Astrocyte (in vitro differentiated cells and primary cell): ENCODE measurements around the gene GMDS. TPM values are rescaled to one million over a fixed set of nuclear protein-coding genes. Genes with fewer than 3 reads are reported as not detected.

Experiments
- DNase-seq: peaks from one replicate; pipeline ENCODE4 v3.0.0-alpha.2; 2010; ENCODE audit warnings: low read depth
- FAIRE-seq: peaks from 2 replicates; lab custom pipeline; 2011; peaks lifted over from hg19 to GRCh38; lab: Jason Lieb, UNC
- H2AFZ ChIP-seq: 2 replicates; pipeline ENCODE4 v1.6.0; 2012; ENCODE audit warnings: low read depth, low read length, inconsistent platforms
- H3K27ac ChIP-seq: 2 replicates; pipeline ENCODE4 v1.5.1; 2011; ENCODE audit warnings: low read depth, low read length, inconsistent platforms
- H3K27me3 ChIP-seq: 2 replicates; pipeline ENCODE4 v1.6.0; 2011; ENCODE audit warnings: low read length, inconsistent platforms; ENCODE audit not compliant: insufficient read depth
- H3K36me3 ChIP-seq: 2 replicates; pipeline ENCODE4 v1.5.1; 2011; ENCODE audit warnings: low read length, inconsistent platforms; ENCODE audit not compliant: insufficient read depth
- H3K4me1 ChIP-seq: 2 replicates; pipeline ENCODE4 v1.5.1; 2011; ENCODE audit warnings: low read length, inconsistent platforms; ENCODE audit not compliant: insufficient read depth
- H3K4me2 ChIP-seq: 2 replicates; pipeline ENCODE4 v1.6.0; 2012; ENCODE audit warnings: low read length, inconsistent platforms
- H3K4me3 ChIP-seq: 2 replicates; pipeline ENCODE4 v1.5.1; 2011; ENCODE audit warnings: low read depth, mild to moderate bottlenecking, low read length, inconsistent platforms; ENCODE audit not compliant: insufficient read depth
- H3K79me2 ChIP-seq: 2 replicates; pipeline ENCODE4 v1.6.0; 2012; ENCODE audit warnings: mild to moderate bottlenecking, low read length, inconsistent platforms; ENCODE audit not compliant: insufficient read depth
- H3K9ac ChIP-seq: 2 replicates; pipeline ENCODE4 v1.6.0; 2012; ENCODE audit warnings: mild to moderate bottlenecking, low read length, inconsistent platforms
- H3K9me3 ChIP-seq: 2 replicates; pipeline ENCODE4 v1.5.1; 2012; ENCODE audit warnings: low read depth, mild to moderate bottlenecking, low read length, inconsistent platforms; ENCODE audit not compliant: insufficient read depth
- H4K20me1 ChIP-seq: 2 replicates; pipeline ENCODE4 v1.6.0; 2012; ENCODE audit warnings: low read length, inconsistent platforms; ENCODE audit not compliant: insufficient read depth
- H3K27ac Mint-ChIP-seq: one replicate; pipeline ENCODE4 v1.8.0; 2021; ENCODE audit warnings: mild to moderate bottlenecking, mixed read lengths; ENCODE audit not compliant: unreplicated experiment
- H3K27me3 Mint-ChIP-seq: one replicate; pipeline ENCODE4 v1.8.0; 2021; ENCODE audit warnings: low read depth, mixed read lengths; ENCODE audit not compliant: unreplicated experiment
- H3K36me3 Mint-ChIP-seq: one replicate; pipeline ENCODE4 v1.8.0; 2021; ENCODE audit warnings: low read depth, mixed read lengths; ENCODE audit not compliant: unreplicated experiment
- H3K4me1 Mint-ChIP-seq: one replicate; pipeline ENCODE4 v1.8.0; 2021; ENCODE audit warnings: low read depth, mixed read lengths; ENCODE audit not compliant: unreplicated experiment
- H3K4me3 Mint-ChIP-seq: one replicate; pipeline ENCODE4 v1.8.0; 2021; ENCODE audit warnings: mild to moderate bottlenecking, moderate library complexity, mixed read lengths; ENCODE audit not compliant: unreplicated experiment
- H3K9me3 Mint-ChIP-seq: one replicate; pipeline ENCODE4 v1.8.0; 2021; ENCODE audit warnings: mild to moderate bottlenecking, mixed read lengths; ENCODE audit not compliant: unreplicated experiment
- EZH2 ChIP-seq: IDR thresholded peaks from 2 replicates; pipeline ENCODE4 v1.6.1; 2012; ENCODE audit warnings: mild to moderate bottlenecking, low read length, inconsistent platforms; ENCODE audit not compliant: insufficient read depth
- total RNA-seq: library from RNA; stranded (reverse); gene quantifications from 2 replicates; pipeline ENCODE4 v1.2.1, GENCODE V29; 2021
- TF ChIP-seq, protein P1 (sequence below): IDR thresholded peaks from 2 replicates; pipeline ENCODE4 v1.5.1; 2011; ENCODE audit warnings: low read depth, mild to moderate bottlenecking, inconsistent platforms, low read length, moderate library complexity; ENCODE audit not compliant: insufficient read depth

GMDS gene
- total RNA-seq, 1 donor from 2014 or later, result 9.4 TPM

DNA sequence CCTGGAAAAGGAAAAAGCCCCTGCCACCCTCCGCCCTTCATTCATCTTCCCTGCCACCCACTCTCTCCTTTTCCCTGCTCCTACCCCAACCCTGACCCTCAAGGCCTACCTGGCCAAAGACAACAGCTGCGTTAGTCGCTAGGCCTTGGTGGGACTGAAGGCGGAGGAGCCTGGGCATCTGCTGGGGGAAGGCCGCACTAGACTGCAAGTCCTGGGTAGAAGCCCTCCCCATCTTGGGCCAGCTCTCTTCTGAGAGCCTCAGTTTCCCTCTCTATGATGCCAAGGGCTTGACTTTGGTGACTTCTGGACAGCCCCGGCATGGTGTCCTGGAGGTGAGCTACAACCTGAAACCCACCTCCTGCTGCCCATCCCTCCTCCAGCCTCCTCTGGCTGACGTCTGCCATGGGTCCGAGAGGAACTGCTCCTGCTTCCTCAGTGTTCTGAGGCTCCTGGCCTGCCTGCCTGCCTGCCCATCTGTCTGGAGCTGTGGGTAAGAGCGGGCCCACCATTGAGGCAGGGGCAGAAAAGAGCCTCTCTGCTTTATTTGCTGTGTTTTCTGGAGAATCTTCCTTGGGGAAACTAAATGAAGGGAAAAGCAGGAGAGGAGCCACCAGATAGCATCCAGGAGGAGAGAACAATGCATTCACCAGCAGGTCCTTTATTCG lies 643.2 kb downstream of the GMDS start:
- TF ChIP-seq EZH2, result no peak
- TF ChIP-seq, protein P1, sequence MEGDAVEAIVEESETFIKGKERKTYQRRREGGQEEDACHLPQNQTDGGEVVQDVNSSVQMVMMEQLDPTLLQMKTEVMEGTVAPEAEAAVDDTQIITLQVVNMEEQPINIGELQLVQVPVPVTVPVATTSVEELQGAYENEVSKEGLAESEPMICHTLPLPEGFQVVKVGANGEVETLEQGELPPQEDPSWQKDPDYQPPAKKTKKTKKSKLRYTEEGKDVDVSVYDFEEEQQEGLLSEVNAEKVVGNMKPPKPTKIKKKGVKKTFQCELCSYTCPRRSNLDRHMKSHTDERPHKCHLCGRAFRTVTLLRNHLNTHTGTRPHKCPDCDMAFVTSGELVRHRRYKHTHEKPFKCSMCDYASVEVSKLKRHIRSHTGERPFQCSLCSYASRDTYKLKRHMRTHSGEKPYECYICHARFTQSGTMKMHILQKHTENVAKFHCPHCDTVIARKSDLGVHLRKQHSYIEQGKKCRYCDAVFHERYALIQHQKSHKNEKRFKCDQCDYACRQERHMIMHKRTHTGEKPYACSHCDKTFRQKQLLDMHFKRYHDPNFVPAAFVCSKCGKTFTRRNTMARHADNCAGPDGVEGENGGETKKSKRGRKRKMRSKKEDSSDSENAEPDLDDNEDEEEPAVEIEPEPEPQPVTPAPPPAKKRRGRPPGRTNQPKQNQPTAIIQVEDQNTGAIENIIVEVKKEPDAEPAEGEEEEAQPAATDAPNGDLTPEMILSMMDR, result no peak
- H3K4me3 ChIP-seq, result no peak overlapping the region
- Mint-ChIP-seq H3K4me1 (peaks cover 4% of the 10 kb centered on the region), H3K27ac (no peak overlapping the region), H3K36me3 (no peaks in the 10 kb centered on the region), H3K27me3 (peaks cover 67% of the 10 kb centered on the region), H3K9me3 (no peaks in the 10 kb centered on the region), H3K4me3 (no peak overlapping the region)
- no peaks in the 10 kb centered on the region for H3K9me3 ChIP-seq
- H4K20me1 ChIP-seq, result peaks cover 12% of the 10 kb centered on the region
- no peaks in the 10 kb centered on the region for H3K36me3 ChIP-seq
- H3K9ac ChIP-seq, result no peak overlapping the region
- no peak overlapping the region for H3K4me2 ChIP-seq
- FAIRE-seq, result no peak
- DNase-seq, result no peak
- H3K4me1 ChIP-seq, result peaks cover 6% of the 10 kb centered on the region
- H3K27ac ChIP-seq, result no peak overlapping the region
- no peak overlapping the region for H2AFZ ChIP-seq
- H3K79me2 ChIP-seq, result no peaks in the 10 kb centered on the region
- H3K27me3 ChIP-seq, result peaks cover 81% of the 10 kb centered on the region

GRCh38 chr6:1601158-1602048 lies 644.0 kb downstream of the GMDS start:
- H3K36me3 ChIP-seq, result no peaks in the 10 kb centered on the region
- no peak overlapping the region for H3K4me3 ChIP-seq
- H3K9me3 Mint-ChIP-seq, result no peaks in the 10 kb centered on the region
- no peak for DNase-seq
- peak overlapping the region; percentile 47 for H3K4me2 ChIP-seq
- peaks cover 7% of the 10 kb centered on the region for H3K4me1 Mint-ChIP-seq
- H3K9me3 ChIP-seq, result no peaks in the 10 kb centered on the region
- peaks cover 6% of the 10 kb centered on the region for H4K20me1 ChIP-seq
- no peak overlapping the region for H3K9ac ChIP-seq
- no peak overlapping the region for H3K27ac Mint-ChIP-seq
- H3K4me1 ChIP-seq, result peaks cover 6% of the 10 kb centered on the region
- TF ChIP-seq EZH2, result peak; percentile 66
- TF ChIP-seq, protein P1, result no peak
- no peak overlapping the region for H3K4me3 Mint-ChIP-seq
- H3K79me2 ChIP-seq, result no peaks in the 10 kb centered on the region
- H3K27me3 ChIP-seq, result peaks cover 73% of the 10 kb centered on the region
- no peak for FAIRE-seq
- no peak overlapping the region for H3K27ac ChIP-seq
- no peak overlapping the region for H2AFZ ChIP-seq
- H3K27me3 Mint-ChIP-seq, result peaks cover 60% of the 10 kb centered on the region
- no peaks in the 10 kb centered on the region for H3K36me3 Mint-ChIP-seq
